ENCODE measurements around the gene LRP2.

GRCh38 chr2:169237939-169238338 is 124.4 kb downstream of the LRP2 start:
- TF ChIP-seq PHF8 (conservative IDR thresholded peaks at IDR 0.05; ENCODE audit: low read depth, low read length) (no peak), POLR2AphosphoS5 (IDR thresholded peaks at IDR 0.05; ENCODE audit: low read depth, low read length) (no peak), POU5F1 (IDR thresholded peaks at IDR 0.05; ENCODE audit: low read depth, low read length) (no peak), CTBP2 (IDR thresholded peaks at IDR 0.05; ENCODE audit: borderline replicate concordance, insufficient read depth, insufficient read length, low read length) (no peak)

Data from H1 (cell line).